Activated T-cell treated with anti-CD3 and anti-CD28 coated beads, Interleukin-2, amount 50 U/mL, for 24 hours (primary cell): ENCODE measurements around the gene VAT1L.
"Not testable (repeated sequence)": the region's sequence is repeated elsewhere in the genome, so short reads cannot be mapped to it uniquely, and the experiment has no call there.

Experiments used
- DNase-seq: peaks from one replicate; pipeline ENCODE4 v3.0.0-alpha.2; 2020
- H3K27ac Mint-ChIP-seq: 2 replicates; pipeline ENCODE4 v1.8.0; 2020; ENCODE audit warnings: mild to moderate bottlenecking, mixed read lengths
- H3K27me3 Mint-ChIP-seq: 2 replicates; pipeline ENCODE4 v1.8.0; 2020; ENCODE audit warnings: mixed read lengths
- H3K36me3 Mint-ChIP-seq: 2 replicates; pipeline ENCODE4 v1.8.0; 2020; ENCODE audit warnings: low read depth, mixed read lengths
- H3K4me1 Mint-ChIP-seq: 2 replicates; pipeline ENCODE4 v1.8.0; 2020; ENCODE audit warnings: low read depth, mixed read lengths
- H3K4me3 Mint-ChIP-seq: 2 replicates; pipeline ENCODE4 v1.8.0; 2020; ENCODE audit warnings: mild to moderate bottlenecking, moderate library complexity, mixed read lengths
- H3K9me3 Mint-ChIP-seq: 2 replicates; pipeline ENCODE4 v1.8.0; 2020; ENCODE audit warnings: mixed read lengths

The VAT1L gene

DNA sequence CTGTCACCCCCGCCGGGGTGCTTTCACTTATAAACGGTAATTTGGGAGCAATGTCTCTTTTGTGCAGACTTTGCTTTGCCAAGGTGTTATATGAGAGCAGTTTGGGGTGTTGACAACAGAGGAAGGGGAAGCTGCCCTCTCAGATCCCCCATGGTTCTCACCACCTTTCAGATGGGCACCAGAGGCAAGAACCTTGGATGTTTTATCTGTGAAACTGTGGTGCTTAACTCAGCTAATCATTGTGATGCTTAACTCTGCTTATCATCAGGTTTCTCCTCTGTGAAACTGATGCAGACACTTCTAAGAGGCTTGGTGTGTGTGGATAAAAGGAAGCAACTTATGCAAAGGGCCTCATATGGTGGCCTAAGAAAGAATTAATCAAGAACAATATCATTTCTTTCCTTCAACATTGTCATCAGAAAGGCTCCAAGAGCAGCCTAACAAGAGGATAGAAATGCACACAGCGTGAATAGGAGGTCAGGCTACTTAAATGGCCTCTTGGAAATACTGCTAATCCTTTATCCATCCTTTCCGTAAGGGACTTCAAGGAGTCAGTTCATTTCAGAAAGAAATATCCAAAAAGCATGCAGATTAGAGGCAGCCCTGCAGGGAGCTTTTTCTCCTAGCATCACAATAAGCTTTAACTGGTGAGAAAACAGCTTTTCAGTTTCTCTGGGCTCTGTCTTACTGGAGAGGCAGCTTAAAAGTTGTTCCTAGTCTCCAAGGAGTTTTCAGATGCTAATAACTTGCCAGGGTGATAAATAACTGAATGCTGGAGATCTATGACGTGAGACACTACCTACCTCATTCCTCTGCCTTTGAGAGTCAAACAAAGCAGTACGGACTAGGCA is 178.9 kb downstream of the VAT1L start:
- H3K36me3 Mint-ChIP-seq = no peaks in the 10 kb centered on the region
- peaks cover 38% of the 10 kb centered on the region for H3K27me3 Mint-ChIP-seq
- no peaks in the 10 kb centered on the region for H3K9me3 Mint-ChIP-seq

DNA sequence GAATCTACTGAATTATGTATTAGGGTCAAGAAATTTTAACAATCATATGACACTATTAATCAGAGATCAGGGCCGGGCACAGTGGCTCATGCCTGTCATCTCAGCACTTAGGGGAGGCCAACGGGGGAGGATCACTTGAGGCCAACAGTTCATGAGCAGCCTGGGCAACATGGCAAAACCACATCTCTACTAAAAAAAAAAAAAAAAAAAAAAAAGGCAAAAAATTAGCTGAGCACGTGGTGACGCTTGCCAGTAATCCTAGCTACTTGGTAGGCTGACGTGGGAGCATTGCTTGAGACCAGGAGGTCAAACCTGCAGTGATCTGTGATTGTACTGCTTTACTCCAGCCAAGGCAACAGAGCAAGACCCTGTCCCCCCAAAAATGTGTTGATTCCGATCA is 181.5 kb downstream of the VAT1L start:
- Mint-ChIP-seq H3K4me3 (no peak overlapping the region), H3K27me3 (peaks cover 22% of the 10 kb centered on the region), H3K36me3 (no peaks in the 10 kb centered on the region), H3K9me3 (no peaks in the 10 kb centered on the region), H3K4me1 (peaks cover 2% of the 10 kb centered on the region), H3K27ac (no peak overlapping the region)
- no peak for DNase-seq

More for the DNA sequence above, 178.9 kb downstream of the VAT1L start:
- Mint-ChIP-seq H3K4me3 (no peak overlapping the region), H3K4me1 (peaks cover 2% of the 10 kb centered on the region), H3K27ac (no peak overlapping the region)
- DNase-seq = no peak

DNA sequence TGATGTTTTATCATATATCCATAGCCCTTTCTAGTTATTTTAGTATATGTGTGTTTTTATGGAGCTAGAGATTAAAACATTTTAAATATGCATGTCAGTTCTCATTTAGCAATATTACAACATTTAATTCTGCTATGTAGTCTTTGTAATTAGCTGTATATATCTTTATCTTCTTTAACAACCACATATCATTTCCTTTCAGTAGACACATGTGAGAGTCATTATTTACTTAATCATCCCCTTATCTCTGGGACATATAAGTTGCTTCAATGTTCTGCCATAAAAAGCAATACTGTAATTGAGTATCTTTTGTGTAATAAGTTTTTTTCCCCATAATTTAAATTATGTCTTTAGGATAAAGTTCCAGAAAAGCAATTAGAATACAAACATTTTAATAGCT is 182.0 kb downstream of the VAT1L start:
- no peak for DNase-seq
- no peak overlapping the region for H3K27ac Mint-ChIP-seq
- H3K36me3 Mint-ChIP-seq = no peaks in the 10 kb centered on the region
- H3K9me3 Mint-ChIP-seq = no peaks in the 10 kb centered on the region
- H3K4me3 Mint-ChIP-seq = no peak overlapping the region
- peaks cover 21% of the 10 kb centered on the region for H3K27me3 Mint-ChIP-seq
- H3K4me1 Mint-ChIP-seq = peaks cover 2% of the 10 kb centered on the region

DNA sequence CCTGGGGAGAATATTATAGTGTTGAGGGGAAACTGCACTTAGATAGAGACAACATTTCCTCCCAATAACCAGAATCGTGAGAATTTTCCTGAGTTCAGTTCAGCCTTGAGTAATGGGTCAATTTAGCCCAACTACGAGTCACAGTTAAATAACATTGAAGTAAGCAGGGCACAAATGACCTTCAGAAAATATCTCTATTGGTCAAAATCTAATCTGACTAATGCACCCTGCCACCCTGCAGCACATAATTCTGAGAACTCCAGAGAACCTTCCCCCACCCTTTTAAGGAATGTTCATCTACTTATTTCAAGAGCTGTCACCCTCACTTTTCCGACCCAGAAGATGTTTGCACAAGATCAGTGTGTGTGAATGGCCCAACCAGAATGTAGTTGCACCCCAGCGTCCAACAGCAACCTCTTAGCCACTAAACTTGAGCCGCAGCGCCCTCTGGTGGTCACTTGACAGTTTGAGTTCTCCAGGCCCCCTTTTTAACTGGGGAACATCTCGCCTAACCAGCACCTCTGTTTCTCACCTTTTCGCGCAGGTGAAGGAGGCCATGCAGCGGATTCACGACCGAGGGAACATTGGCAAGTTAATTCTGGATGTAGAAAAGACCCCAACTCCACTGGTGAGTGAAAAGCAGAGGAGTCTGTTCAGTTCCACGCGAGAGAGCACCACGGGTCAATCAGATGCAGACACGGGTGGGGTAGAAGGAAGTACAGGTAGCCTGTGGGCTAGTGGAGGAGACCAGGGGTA is 183.1 kb downstream of the VAT1L start:
- no peaks in the 10 kb centered on the region for H3K9me3 Mint-ChIP-seq
- no peak overlapping the region for H3K27ac Mint-ChIP-seq
- no peak overlapping the region for H3K4me3 Mint-ChIP-seq
- DNase-seq = peak; percentile 82
- H3K4me1 Mint-ChIP-seq = peaks cover 2% of the 10 kb centered on the region
- peaks cover 19% of the 10 kb centered on the region for H3K27me3 Mint-ChIP-seq
- no peaks in the 10 kb centered on the region for H3K36me3 Mint-ChIP-seq

DNA sequence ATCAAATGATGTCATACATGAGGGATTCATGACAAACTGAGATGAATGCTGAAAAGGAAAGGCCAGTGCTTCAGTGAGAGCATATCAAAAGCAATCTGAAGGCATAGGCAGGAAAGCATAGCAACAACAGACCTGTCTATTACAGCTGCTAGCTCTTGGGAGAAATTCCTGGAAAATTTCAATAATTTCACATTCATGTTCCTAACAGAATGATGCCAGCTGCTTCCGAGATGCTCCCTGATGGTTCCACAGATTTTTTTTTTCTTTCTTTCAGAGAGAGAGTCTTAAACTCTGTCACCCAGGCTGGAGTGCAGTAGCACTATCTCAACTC is 183.7 kb downstream of the VAT1L start:
- H3K4me1 Mint-ChIP-seq = peaks cover 2% of the 10 kb centered on the region
- no peaks in the 10 kb centered on the region for H3K9me3 Mint-ChIP-seq
- no peak for DNase-seq
- no peaks in the 10 kb centered on the region for H3K36me3 Mint-ChIP-seq
- H3K27me3 Mint-ChIP-seq = peaks cover 18% of the 10 kb centered on the region
- H3K4me3 Mint-ChIP-seq = no peak overlapping the region
- H3K27ac Mint-ChIP-seq = no peak overlapping the region

DNA sequence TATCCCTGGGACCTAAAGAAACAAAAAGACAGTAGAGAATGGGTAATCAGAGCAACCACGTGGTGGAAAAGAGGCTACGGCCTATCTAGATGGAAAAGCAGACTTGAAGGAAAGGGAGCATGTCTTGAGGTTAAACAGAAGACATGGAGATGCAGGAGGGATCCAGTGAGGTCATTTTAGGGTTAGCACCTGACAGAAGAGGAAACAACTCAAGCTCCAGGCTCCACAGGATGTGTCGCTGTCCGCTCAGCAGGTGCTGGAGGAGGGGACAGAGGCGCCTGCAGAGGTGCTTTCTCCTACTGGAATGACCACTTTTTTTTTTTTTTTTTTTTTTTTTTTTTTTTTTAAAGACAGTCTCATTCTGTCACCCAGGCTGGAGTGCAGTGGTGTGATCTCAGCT is 186.5 kb downstream of the VAT1L start:
- Mint-ChIP-seq H3K27ac (no peak overlapping the region), H3K9me3 (no peaks in the 10 kb centered on the region), H3K4me3 (no peak overlapping the region), H3K27me3 (peaks cover 11% of the 10 kb centered on the region), H3K36me3 (no peaks in the 10 kb centered on the region), H3K4me1 (peaks cover 2% of the 10 kb centered on the region)
- DNase-seq = no peak

DNA sequence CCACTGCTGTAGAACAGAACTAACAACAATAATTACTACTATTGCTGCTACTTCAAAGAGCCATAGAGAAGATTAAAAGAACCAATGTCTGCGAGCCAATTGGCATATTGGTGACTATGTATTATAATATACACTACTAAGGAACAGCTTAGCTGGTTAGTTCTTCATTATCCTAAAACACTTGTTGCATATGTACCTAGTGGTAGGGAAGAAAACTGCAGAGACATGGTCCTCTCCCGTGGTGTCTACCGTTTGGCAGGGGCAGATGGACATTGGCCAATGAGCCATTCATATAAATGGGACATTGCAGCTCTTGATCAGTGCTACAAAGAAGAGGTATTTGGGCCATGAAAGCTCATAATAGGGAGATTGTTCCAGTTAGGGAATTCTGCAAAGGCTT is 187.6 kb downstream of the VAT1L start:
- no peak overlapping the region for H3K27ac Mint-ChIP-seq
- DNase-seq = no peak
- no peaks in the 10 kb centered on the region for H3K36me3 Mint-ChIP-seq
- H3K9me3 Mint-ChIP-seq = no peaks in the 10 kb centered on the region
- no peak overlapping the region for H3K4me3 Mint-ChIP-seq
- H3K4me1 Mint-ChIP-seq = peaks cover 2% of the 10 kb centered on the region
- H3K27me3 Mint-ChIP-seq = peaks cover 11% of the 10 kb centered on the region

DNA sequence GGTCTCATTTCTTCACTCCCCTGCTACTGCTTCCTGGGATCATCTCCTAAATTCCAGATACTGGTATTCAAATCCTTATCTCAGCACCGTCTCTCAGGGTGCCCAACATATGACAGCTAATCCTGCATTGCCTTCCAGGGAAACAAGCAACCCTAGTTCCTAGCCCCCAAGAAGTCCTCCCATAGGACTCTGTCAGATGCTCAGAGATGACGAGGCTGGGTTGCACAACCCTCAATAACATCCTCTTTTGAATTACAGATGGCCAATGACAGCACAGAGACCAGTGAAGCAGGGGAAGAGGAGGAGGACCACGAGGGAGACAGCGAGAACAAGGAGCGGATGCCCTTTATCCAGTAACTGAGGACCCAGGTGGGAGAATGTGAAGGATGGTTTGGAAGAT is 189.0 kb downstream of the VAT1L start:
- DNase-seq = no peak
- Mint-ChIP-seq H3K9me3 (no peaks in the 10 kb centered on the region), H3K4me3 (no peak overlapping the region), H3K4me1 (no peaks in the 10 kb centered on the region), H3K27me3 (peaks cover 8% of the 10 kb centered on the region), H3K27ac (no peak overlapping the region), H3K36me3 (no peaks in the 10 kb centered on the region)

DNA sequence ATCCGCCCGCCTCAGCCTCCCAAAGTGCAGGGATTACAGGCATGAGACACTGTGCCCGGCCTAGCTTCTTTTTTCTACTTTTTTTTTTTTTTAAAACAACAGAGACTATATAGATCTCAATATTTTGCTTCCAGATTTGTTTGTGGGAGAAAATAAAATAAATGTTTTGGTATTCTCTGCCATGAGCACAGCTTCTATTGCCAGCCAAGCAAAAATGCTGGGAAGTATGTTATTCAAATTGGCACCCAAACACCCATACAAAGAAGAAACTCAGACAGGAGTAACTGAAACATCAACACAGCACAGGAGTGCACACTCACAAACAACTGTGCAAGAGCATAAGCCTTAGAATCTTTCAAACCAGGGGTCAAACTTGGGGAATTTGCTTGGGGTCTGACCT is 196.7 kb downstream of the VAT1L start:
- no peaks in the 10 kb centered on the region for H3K9me3 Mint-ChIP-seq
- H3K27me3 Mint-ChIP-seq = peaks cover 15% of the 10 kb centered on the region
- H3K4me3 Mint-ChIP-seq = no peak overlapping the region
- no peaks in the 10 kb centered on the region for H3K4me1 Mint-ChIP-seq
- no peak overlapping the region for H3K27ac Mint-ChIP-seq
- no peak for DNase-seq
- H3K36me3 Mint-ChIP-seq = no peaks in the 10 kb centered on the region

DNA sequence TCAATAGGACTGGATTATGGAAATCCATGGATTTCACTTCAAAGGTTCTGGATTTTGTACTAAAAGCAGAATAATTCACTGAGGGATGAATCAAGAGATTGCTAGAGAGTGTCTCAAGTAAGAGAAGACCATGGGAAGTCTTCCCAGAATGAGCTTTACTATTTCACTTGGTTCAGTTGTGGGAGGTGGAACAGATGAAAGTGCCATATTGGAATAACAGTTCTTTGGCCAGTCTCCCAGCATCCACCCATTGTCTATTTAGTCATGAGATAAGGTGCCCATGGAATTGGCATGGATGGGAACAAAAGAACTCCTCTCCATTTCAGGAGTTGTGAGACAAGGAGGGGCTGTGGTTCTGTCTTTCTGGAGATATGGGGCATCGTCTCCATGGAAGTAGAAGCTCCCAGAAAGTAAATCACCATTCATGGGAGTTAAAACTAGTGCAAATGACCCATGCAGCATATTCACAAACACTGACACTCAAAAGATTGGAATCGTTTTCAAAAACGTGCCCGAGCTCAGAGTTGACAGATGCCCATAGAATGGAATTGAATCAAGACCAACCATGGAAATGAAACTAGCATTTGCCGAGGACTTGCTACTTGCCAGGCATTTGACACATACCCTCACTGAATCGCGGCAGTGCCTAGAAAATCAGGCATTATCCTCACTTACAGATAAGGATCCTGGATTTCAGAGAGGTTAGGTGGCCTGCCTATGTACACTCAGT is 197.8 kb downstream of the VAT1L start:
- no peaks in the 10 kb centered on the region for H3K9me3 Mint-ChIP-seq
- H3K27me3 Mint-ChIP-seq = peaks cover 20% of the 10 kb centered on the region
- H3K4me1 Mint-ChIP-seq = no peaks in the 10 kb centered on the region
- DNase-seq = no peak
- no peaks in the 10 kb centered on the region for H3K36me3 Mint-ChIP-seq
- no peak overlapping the region for H3K27ac Mint-ChIP-seq
- H3K4me3 Mint-ChIP-seq = no peak overlapping the region

DNA sequence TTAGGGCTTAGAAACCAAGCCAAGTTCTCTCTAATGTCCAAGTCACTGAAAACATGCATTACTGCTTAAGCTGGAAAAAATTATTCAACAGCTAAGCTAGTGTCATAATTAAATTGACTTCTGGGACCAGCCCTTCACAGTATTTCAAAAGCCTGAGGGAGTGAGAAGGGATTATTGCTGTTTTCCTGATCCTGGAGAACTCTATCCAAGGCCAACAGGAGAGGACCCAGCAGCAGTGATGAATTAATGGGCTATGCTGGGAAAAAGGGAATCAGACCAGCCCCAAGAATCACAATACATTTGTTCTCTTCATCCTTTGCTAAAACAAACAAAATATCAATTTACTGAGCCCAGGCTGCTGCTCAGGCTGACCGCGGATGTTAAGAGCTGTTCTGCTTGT is 199.4 kb downstream of the VAT1L start:
- H3K36me3 Mint-ChIP-seq = no peaks in the 10 kb centered on the region
- no peak for DNase-seq
- H3K9me3 Mint-ChIP-seq = no peaks in the 10 kb centered on the region
- H3K27ac Mint-ChIP-seq = no peak overlapping the region
- no peak overlapping the region for H3K4me3 Mint-ChIP-seq
- no peaks in the 10 kb centered on the region for H3K4me1 Mint-ChIP-seq
- H3K27me3 Mint-ChIP-seq = peaks cover 17% of the 10 kb centered on the region

DNA sequence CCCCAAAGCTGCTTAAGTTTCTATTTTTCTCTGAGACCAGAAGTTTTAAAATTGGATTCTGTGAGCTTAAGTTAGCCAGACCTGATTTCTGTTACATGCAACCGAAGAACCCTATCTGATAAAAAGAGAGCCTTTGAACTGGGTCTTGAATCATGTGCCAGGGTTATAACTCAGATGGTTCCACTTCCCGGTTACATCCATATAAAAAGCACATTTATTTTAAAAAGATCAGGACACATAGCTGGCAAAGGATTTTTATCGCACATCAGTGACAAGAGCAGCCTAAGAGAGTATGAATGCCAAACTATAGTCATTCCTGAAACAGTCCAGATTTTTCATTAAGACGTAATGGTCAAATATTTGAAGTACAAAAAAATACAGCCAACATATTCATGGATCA is 201.5 kb downstream of the VAT1L start:
- Mint-ChIP-seq H3K4me1 (no peaks in the 10 kb centered on the region), H3K27ac (no peak overlapping the region), H3K36me3 (no peaks in the 10 kb centered on the region), H3K4me3 (no peak overlapping the region), H3K27me3 (peaks cover 14% of the 10 kb centered on the region), H3K9me3 (no peaks in the 10 kb centered on the region)
- DNase-seq = no peak

DNA sequence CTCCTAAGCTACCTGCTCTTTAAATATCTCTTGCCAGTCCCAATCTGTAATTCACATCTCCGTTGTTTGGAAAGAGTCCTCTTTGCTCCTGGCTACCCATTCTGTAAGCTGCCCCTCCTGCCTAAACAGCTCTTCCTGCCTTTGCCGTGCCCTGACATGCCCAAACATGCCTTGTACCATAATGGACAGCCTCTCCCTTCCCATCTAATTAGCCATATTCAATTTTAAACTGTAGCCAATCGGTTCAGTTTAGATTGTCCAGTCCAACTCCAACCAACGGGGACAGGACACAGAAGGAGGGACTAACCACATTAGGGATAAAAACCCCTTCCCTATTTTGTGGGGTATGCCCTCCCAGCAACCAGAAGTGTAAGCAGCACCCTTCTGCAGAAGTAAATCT is 203.3 kb downstream of the VAT1L start:
- H3K36me3 Mint-ChIP-seq = no peaks in the 10 kb centered on the region
- H3K27ac Mint-ChIP-seq = no peak overlapping the region
- no peaks in the 10 kb centered on the region for H3K4me1 Mint-ChIP-seq
- no peak for DNase-seq
- H3K4me3 Mint-ChIP-seq = no peak overlapping the region
- H3K27me3 Mint-ChIP-seq = peaks cover 14% of the 10 kb centered on the region
- H3K9me3 Mint-ChIP-seq = peaks cover 13% of the 10 kb centered on the region

DNA sequence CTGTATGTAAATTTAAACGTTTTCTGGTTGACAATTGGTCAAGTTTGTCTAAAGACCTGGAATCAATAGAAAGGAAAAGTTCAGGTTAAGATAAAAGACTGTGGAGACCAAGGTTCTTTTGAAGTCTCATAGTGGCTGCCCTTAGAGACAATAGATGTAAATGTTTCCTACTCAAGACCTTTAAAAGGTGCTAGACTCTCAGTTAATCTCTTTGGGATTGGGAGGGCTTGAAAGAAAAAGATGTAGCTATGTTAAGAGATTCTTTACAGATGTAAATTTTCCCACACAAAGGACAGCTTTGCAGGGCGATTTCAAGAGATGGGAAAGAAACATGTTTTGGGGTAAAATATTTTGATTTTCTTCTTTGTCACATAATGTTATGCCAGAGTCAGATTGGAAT is 204.0 kb downstream of the VAT1L start:
- not testable (repeated sequence) for H3K27ac Mint-ChIP-seq, DNase-seq, H3K36me3 Mint-ChIP-seq, H3K4me1 Mint-ChIP-seq, H3K4me3 Mint-ChIP-seq
- Mint-ChIP-seq H3K9me3 (peaks cover 17% of the 10 kb centered on the region), H3K27me3 (peaks cover 14% of the 10 kb centered on the region)
